ENCODE results near the gene KMT5C. TPM values are rescaled to one million over a fixed set of nuclear protein-coding genes. Genes with fewer than 3 reads are reported as not detected.

Gene KMT5C
- total RNA-seq, 1 donor from 2014 or later, result 18.6 TPM

GRCh38 chr19:55310498-55310897 lies 29.2 kb upstream of the KMT5C start:
- no peak for DNase-seq (ENCODE audit: extremely low spot score, unreplicated experiment)
- no peaks in the 10 kb centered on the region for H3K4me1 Mint-ChIP-seq (ENCODE audit: unreplicated experiment)
- no peaks in the 10 kb centered on the region for H3K9me3 Mint-ChIP-seq (ENCODE audit: unreplicated experiment)
- H3K4me3 Mint-ChIP-seq (ENCODE audit: unreplicated experiment), result no peak overlapping the region
- H3K27ac Mint-ChIP-seq (ENCODE audit: unreplicated experiment), result no peak overlapping the region
- peaks cover 13% of the 10 kb centered on the region for H3K36me3 Mint-ChIP-seq (ENCODE audit: unreplicated experiment)
- TF ChIP-seq CTCF (IDR thresholded peaks at IDR 0.05), result no peak
- no peaks in the 10 kb centered on the region for H3K27me3 Mint-ChIP-seq (ENCODE audit: unreplicated experiment)

- Mint-ChIP-seq H3K27me3 (ENCODE audit: unreplicated experiment) (no peaks in the 10 kb centered on the region), H3K4me1 (ENCODE audit: unreplicated experiment) (no peaks in the 10 kb centered on the region), H3K27ac (ENCODE audit: unreplicated experiment) (no peak overlapping the region), H3K36me3 (ENCODE audit: unreplicated experiment) (peaks cover 13% of the 10 kb centered on the region), H3K4me3 (ENCODE audit: unreplicated experiment) (no peak overlapping the region), H3K9me3 (ENCODE audit: unreplicated experiment) (no peaks in the 10 kb centered on the region)
- no peak for TF ChIP-seq CTCF (IDR thresholded peaks at IDR 0.05)
- no peak for DNase-seq (ENCODE audit: extremely low spot score, unreplicated experiment)
Observed at GRCh38 chr19:55311397-55311796, 28.3 kb upstream of the KMT5C start.

GRCh38 chr19:55311797-55312196 lies 27.9 kb upstream of the KMT5C start:
- Mint-ChIP-seq H3K27ac (ENCODE audit: unreplicated experiment) (no peak overlapping the region), H3K4me1 (ENCODE audit: unreplicated experiment) (no peaks in the 10 kb centered on the region), H3K4me3 (ENCODE audit: unreplicated experiment) (no peak overlapping the region), H3K9me3 (ENCODE audit: unreplicated experiment) (no peaks in the 10 kb centered on the region), H3K36me3 (ENCODE audit: unreplicated experiment) (peaks cover 13% of the 10 kb centered on the region), H3K27me3 (ENCODE audit: unreplicated experiment) (no peaks in the 10 kb centered on the region)
- no peak for DNase-seq (ENCODE audit: extremely low spot score, unreplicated experiment)
- TF ChIP-seq CTCF (IDR thresholded peaks at IDR 0.05), result no peak

- no peak for TF ChIP-seq CTCF (IDR thresholded peaks at IDR 0.05)
- no peaks in the 10 kb centered on the region for H3K4me1 Mint-ChIP-seq (ENCODE audit: unreplicated experiment)
Observed at GRCh38 chr19:55312621-55313512, 26.8 kb upstream of the KMT5C start.

GRCh38 chr19:55314396-55314795 lies 25.3 kb upstream of the KMT5C start:
- Mint-ChIP-seq H3K27ac (ENCODE audit: unreplicated experiment) (no peak overlapping the region), H3K4me1 (ENCODE audit: unreplicated experiment) (no peaks in the 10 kb centered on the region), H3K9me3 (ENCODE audit: unreplicated experiment) (no peaks in the 10 kb centered on the region), H3K27me3 (ENCODE audit: unreplicated experiment) (no peaks in the 10 kb centered on the region), H3K36me3 (ENCODE audit: unreplicated experiment) (peaks cover 2% of the 10 kb centered on the region), H3K4me3 (ENCODE audit: unreplicated experiment) (no peak overlapping the region)
- no peak for TF ChIP-seq CTCF (IDR thresholded peaks at IDR 0.05)
- DNase-seq (ENCODE audit: extremely low spot score, unreplicated experiment), result no peak

More at GRCh38 chr19:55312621-55313512, 26.8 kb upstream of the KMT5C start:
- DNase-seq (ENCODE audit: extremely low spot score, unreplicated experiment), result no peak
- Mint-ChIP-seq H3K27ac (ENCODE audit: unreplicated experiment) (no peak overlapping the region), H3K4me3 (ENCODE audit: unreplicated experiment) (no peak overlapping the region), H3K9me3 (ENCODE audit: unreplicated experiment) (no peaks in the 10 kb centered on the region), H3K36me3 (ENCODE audit: unreplicated experiment) (peaks cover 9% of the 10 kb centered on the region), H3K27me3 (ENCODE audit: unreplicated experiment) (no peaks in the 10 kb centered on the region)

Data from osteocyte (in vitro differentiated cells).